DOHH2 (cell line): ENCODE measurements around the gene SRGN.

Experiments used
- H3F3A ChIP-seq: fragments of 200-600 bp; sonication (generic), shearing (Covaris generic); 2 replicates; pipeline ENCODE4 v1.6.0; 2016; ENCODE audit warnings: antibody characterized with exemption, mild to moderate bottlenecking; ENCODE audit not compliant: control insufficient read depth, insufficient read depth
- H3K27ac ChIP-seq: fragments of 200-600 bp; sonication (generic); 2 replicates; pipeline ENCODE4 v1.5.1; 2014; ENCODE audit warnings: low read depth, mild to moderate bottlenecking, low read length, moderate library complexity
- H3K27me3 ChIP-seq: fragments of 200-600 bp; sonication (generic); 2 replicates; pipeline ENCODE4 v1.6.1; 2014; ENCODE audit warnings: mild to moderate bottlenecking, low read length, mixed read lengths; ENCODE audit not compliant: control insufficient read depth
- H3K36me3 ChIP-seq: fragments of 200-600 bp; sonication (generic); 2 replicates; pipeline ENCODE4 v1.6.1; 2014; ENCODE audit warnings: mild to moderate bottlenecking, low read length, moderate library complexity, mixed read lengths; ENCODE audit not compliant: control insufficient read depth
- H3K4me1 ChIP-seq: fragments of 200-600 bp; sonication (generic); 2 replicates; pipeline ENCODE4 v1.6.1; 2014; ENCODE audit warnings: mild to moderate bottlenecking, low read length, mixed read lengths; ENCODE audit not compliant: control insufficient read depth
- H3K4me2 ChIP-seq: fragments of 200-600 bp; sonication (generic); 2 replicates; pipeline ENCODE4 v1.6.0; 2014; ENCODE audit warnings: mild to moderate bottlenecking, low read length, moderate library complexity
- H3K4me3 ChIP-seq: fragments of 200-600 bp; sonication (generic); 2 replicates; pipeline ENCODE4 v1.5.1; 2014; ENCODE audit warnings: mild to moderate bottlenecking, low read length, mixed read lengths
- H3K79me2 ChIP-seq: fragments of 200-600 bp; sonication (generic); 2 replicates; pipeline ENCODE4 v1.6.1; 2014; ENCODE audit warnings: mild to moderate bottlenecking, low read length, mixed read lengths; ENCODE audit not compliant: control insufficient read depth
- H3K9me2 ChIP-seq: fragments of 200-600 bp; sonication (generic); replicated peaks from 2 replicates; pipeline ENCODE4 v1.6.1; 2014; ENCODE audit warnings: mild to moderate bottlenecking, low read length, mixed read lengths; ENCODE audit not compliant: control insufficient read depth
- H3K9me3 ChIP-seq: fragments of 200-600 bp; sonication (generic); 2 replicates; pipeline ENCODE4 v1.6.1; 2014; ENCODE audit warnings: antibody characterized with exemption, low read length, mixed read lengths; ENCODE audit not compliant: control insufficient read depth, insufficient read depth
- H4K20me1 ChIP-seq: fragments of 200-600 bp; sonication (generic); 2 replicates; pipeline ENCODE4 v1.6.0; 2014; ENCODE audit warnings: low read depth, mild to moderate bottlenecking, antibody characterized with exemption, low read length, moderate library complexity; ENCODE audit not compliant: control insufficient read depth, insufficient read depth
- CTCF ChIP-seq: fragments of 200-600 bp; sonication (generic); IDR thresholded peaks from one replicate; pipeline ENCODE4 v1.5.1; 2014; ENCODE audit warnings: antibody characterized with exemption, mild to moderate bottlenecking, low read depth, low read length; ENCODE audit not compliant: poor library complexity, severe bottlenecking
- EZH2phosphoT487 ChIP-seq: fragments of 200-600 bp; sonication (generic); IDR thresholded peaks from 2 replicates; pipeline ENCODE4 v1.6.1; 2017; ENCODE audit warnings: borderline replicate concordance, mild to moderate bottlenecking, antibody characterized with exemption, low read length, moderate library complexity, mixed read lengths

SRGN gene

DNA sequence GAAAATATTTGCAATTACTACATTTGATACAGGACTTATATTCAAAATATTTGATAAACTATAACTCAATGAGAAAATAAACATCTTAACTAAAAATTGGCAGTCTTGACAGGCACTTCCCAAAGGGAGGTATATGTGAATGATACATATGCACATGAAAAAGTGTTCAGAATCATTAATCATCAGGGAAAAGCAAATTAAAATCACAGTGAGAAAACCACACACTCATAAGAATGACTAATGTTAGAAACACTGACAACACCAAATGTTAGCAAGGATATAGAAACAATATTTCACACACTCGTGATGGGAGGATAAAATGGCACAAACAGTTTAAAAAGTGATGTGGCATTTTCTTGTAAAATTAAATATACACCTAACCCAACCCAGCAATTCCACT lies 32.0 kb downstream of the SRGN start:
- TF ChIP-seq CTCF (no peak), EZH2phosphoT487 (no peak)
- Histone ChIP-seq H3K4me2 (no peak overlapping the region), H3K27ac (no peak overlapping the region), H3K79me2 (peaks cover 9% of the 10 kb centered on the region), H3K27me3 (no peaks in the 10 kb centered on the region), H3K9me2 (no peaks in the 10 kb centered on the region), H3F3A (0 out of 2 replicates have a peak, but pooled peaks cover 5% of the 10 kb centered on the region), H3K4me3 (no peak overlapping the region), H3K4me1 (peaks cover 7% of the 10 kb centered on the region), H4K20me1 (no peaks in the 10 kb centered on the region), H3K36me3 (no peaks in the 10 kb centered on the region), H3K9me3 (no peaks in the 10 kb centered on the region)

GRCh38 chr10:69123306-69123746 lies 35.4 kb downstream of the SRGN start:
- peak overlapping the region; percentile 81 for H3K4me3 ChIP-seq
- no peaks in the 10 kb centered on the region for H3K27me3 ChIP-seq
- peak overlapping the region; percentile 86 for H3K4me2 ChIP-seq
- H3K79me2 ChIP-seq: peaks cover 41% of the 10 kb centered on the region
- no peaks in the 10 kb centered on the region for H3K36me3 ChIP-seq
- H3F3A ChIP-seq: 0 out of 2 replicates have a peak, but pooled peaks cover 5% of the 10 kb centered on the region
- H3K9me2 ChIP-seq: no peaks in the 10 kb centered on the region
- peaks cover 16% of the 10 kb centered on the region for H3K4me1 ChIP-seq
- H3K9me3 ChIP-seq: no peaks in the 10 kb centered on the region
- H4K20me1 ChIP-seq: no peaks in the 10 kb centered on the region
- TF ChIP-seq CTCF: peak; percentile 59
- TF ChIP-seq EZH2phosphoT487: no peak
- H3K27ac ChIP-seq: peak overlapping the region; percentile 80

DNA sequence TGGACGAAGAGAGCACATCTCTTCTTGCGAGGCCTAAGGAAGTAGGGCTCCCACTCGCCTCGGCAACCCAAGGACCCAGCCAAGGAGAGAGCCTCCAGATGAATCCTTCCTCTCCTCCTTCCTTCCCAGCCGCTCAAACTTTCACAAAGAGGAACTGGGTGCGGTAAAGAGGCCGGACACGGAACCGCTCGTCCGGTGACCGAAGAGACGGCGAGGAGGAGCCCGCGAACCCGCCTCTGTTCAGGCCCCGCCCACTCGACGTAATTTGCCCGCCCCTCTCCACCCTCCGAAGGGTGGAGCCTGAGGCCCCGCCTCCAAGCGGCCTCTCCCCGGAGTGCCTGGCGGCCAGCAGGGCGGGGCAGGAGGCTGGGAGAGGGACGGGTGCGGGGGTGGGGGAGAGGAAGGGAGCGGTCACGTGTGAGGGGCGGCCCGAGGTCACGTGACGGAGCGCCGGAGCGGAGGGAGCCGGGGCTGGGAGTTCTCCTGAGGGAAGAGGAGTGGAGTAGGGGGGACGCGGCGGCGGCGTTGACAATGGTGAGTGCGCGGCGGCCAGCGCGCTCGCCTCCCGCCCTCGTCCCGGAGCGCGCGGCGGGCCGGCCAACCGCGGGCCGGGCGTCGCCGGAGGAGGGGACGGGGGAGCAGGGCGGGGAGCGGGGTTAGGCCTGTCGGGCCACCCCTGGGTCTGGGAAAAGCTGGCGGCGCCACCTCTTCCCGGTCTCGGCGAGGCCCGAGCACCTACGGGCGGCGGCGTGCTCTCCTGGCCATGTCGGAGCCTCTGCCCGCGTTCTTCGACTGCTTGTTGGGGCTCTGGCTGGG lies 36.1 kb downstream of the SRGN start, which contains the start of gene VPS26A:
TSS of gene VPS26A (plus strand) at position 432 of the 816 bp plus-strand sequence. CDS start at position 532, 100 bp downstream.
- Histone ChIP-seq H3K79me2 (peaks cover 46% of the 10 kb centered on the region), H4K20me1 (no peaks in the 10 kb centered on the region), H3K4me1 (peaks cover 16% of the 10 kb centered on the region), H3K27ac (peak within 1 kb of the TSS; percentile 80), H3K4me3 (peak within 1 kb of the TSS; percentile 81), H3K36me3 (no peaks in the 10 kb centered on the region), H3K9me2 (no peaks in the 10 kb centered on the region), H3F3A (0 out of 2 replicates have a peak, but pooled peaks cover 5% of the 10 kb centered on the region), H3K4me2 (peak within 1 kb of the TSS; percentile 86), H3K27me3 (no peaks in the 10 kb centered on the region), H3K9me3 (no peaks in the 10 kb centered on the region)
- TF ChIP-seq EZH2phosphoT487 (no peak), CTCF (no peak)
